ENCODE results near the gene COPZ1.
A peak's percentile ranks its signal among the peaks of the same experiment; 100 is the strongest.

COPZ1 gene

DNA sequence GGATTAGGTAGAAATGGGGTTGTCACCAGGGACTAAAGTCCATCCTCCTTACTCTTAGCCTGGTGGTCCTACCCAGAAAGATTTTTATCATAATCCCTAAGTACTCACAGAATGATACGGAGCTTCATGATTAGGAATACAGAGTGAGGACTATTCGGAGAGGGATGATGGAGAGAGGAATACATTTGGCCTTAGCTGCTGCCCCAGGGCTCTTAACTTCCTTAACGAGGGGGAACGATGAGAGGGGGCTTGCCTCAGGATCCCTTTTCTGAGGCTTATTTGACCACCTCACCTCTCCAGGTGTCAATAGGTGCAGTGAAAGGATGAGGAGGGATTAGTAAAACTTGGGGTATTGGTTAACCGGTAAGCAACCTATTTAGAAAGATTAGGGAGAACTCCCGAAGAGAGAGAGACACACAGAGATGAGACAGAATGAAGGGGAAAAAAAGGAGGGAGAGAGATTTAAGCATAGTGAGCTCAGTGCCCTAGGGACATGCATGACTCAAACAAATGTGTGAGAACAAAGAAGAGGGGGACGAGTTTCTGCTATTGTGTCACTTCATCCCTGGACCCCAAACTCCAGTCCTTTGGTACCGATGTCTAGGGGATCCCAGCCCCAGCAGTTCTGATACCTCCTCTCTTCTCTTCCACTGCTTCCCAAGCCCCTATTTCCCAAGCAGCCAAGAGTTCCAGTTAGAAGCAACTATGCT is 25.3 kb upstream of the COPZ1 start:
- ATAC-seq, result no peak
- TF ChIP-seq ZC3H10 (CRISPR knock-in tag; IDR thresholded peaks at IDR 0.05) (no peak), OSR1 (CRISPR knock-in tag; IDR thresholded peaks at IDR 0.05) (no peak), CREB5 (CRISPR knock-in tag; IDR thresholded peaks at IDR 0.05; ENCODE audit: low read depth) (no peak), ZFP30 (CRISPR knock-in tag; IDR thresholded peaks at IDR 0.05) (no peak), ESRRG (CRISPR knock-in tag; IDR thresholded peaks at IDR 0.05) (no peak), ISL1 (CRISPR knock-in tag; IDR thresholded peaks at IDR 0.05) (no peak), SNAI2 (CRISPR knock-in tag; IDR thresholded peaks at IDR 0.05) (no peak), RARB (CRISPR knock-in tag; IDR thresholded peaks at IDR 0.05) (no peak), BACH2 (CRISPR knock-in tag; IDR thresholded peaks at IDR 0.05; ENCODE audit: borderline replicate concordance) (no peak), TCF4 (CRISPR knock-in tag; IDR thresholded peaks at IDR 0.05; ENCODE audit: borderline replicate concordance) (no peak), TOX (CRISPR knock-in tag; IDR thresholded peaks at IDR 0.05; ENCODE audit: borderline replicate concordance) (no peak), ZFP3 (CRISPR knock-in tag; IDR thresholded peaks at IDR 0.05) (no peak)
- TF ChIP-seq, protein P1, sequence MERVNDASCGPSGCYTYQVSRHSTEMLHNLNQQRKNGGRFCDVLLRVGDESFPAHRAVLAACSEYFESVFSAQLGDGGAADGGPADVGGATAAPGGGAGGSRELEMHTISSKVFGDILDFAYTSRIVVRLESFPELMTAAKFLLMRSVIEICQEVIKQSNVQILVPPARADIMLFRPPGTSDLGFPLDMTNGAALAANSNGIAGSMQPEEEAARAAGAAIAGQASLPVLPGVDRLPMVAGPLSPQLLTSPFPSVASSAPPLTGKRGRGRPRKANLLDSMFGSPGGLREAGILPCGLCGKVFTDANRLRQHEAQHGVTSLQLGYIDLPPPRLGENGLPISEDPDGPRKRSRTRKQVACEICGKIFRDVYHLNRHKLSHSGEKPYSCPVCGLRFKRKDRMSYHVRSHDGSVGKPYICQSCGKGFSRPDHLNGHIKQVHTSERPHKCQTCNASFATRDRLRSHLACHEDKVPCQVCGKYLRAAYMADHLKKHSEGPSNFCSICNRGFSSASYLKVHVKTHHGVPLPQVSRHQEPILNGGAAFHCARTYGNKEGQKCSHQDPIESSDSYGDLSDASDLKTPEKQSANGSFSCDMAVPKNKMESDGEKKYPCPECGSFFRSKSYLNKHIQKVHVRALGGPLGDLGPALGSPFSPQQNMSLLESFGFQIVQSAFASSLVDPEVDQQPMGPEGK (CRISPR knock-in tag; IDR thresholded peaks at IDR 0.05; ENCODE audit: borderline replicate concordance), result no peak
- TF ChIP-seq, protein P2, sequence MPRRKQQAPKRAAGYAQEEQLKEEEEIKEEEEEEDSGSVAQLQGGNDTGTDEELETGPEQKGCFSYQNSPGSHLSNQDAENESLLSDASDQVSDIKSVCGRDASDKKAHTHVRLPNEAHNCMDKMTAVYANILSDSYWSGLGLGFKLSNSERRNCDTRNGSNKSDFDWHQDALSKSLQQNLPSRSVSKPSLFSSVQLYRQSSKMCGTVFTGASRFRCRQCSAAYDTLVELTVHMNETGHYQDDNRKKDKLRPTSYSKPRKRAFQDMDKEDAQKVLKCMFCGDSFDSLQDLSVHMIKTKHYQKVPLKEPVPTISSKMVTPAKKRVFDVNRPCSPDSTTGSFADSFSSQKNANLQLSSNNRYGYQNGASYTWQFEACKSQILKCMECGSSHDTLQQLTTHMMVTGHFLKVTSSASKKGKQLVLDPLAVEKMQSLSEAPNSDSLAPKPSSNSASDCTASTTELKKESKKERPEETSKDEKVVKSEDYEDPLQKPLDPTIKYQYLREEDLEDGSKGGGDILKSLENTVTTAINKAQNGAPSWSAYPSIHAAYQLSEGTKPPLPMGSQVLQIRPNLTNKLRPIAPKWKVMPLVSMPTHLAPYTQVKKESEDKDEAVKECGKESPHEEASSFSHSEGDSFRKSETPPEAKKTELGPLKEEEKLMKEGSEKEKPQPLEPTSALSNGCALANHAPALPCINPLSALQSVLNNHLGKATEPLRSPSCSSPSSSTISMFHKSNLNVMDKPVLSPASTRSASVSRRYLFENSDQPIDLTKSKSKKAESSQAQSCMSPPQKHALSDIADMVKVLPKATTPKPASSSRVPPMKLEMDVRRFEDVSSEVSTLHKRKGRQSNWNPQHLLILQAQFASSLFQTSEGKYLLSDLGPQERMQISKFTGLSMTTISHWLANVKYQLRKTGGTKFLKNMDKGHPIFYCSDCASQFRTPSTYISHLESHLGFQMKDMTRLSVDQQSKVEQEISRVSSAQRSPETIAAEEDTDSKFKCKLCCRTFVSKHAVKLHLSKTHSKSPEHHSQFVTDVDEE (CRISPR knock-in tag; IDR thresholded peaks at IDR 0.05), result no peak

DNA sequence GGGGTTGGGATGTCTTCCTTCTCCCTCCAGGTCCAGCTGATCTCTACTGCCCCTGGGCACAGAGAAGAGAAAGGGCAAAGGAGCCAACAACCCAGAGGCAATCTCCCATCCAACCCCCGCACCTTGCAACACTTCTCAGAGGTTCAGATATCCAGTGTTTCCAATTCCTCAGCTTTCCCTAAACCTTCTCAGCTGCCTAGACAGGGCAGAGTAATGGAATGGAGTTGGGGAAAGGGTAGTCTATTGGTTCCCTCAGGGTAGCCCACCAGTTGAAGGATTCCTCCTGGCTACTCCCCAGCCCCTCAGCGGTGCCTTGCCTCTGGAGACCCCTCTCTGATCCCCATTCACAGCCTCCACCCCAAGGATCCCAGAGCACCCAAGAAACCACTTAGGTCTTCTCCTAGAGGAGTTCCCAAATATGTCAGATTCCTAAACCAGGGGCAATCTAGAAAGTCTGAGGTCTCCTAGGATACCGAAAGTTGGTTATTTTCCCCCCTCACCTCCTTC is 24.7 kb upstream of the COPZ1 start:
- TF ChIP-seq, protein P3, sequence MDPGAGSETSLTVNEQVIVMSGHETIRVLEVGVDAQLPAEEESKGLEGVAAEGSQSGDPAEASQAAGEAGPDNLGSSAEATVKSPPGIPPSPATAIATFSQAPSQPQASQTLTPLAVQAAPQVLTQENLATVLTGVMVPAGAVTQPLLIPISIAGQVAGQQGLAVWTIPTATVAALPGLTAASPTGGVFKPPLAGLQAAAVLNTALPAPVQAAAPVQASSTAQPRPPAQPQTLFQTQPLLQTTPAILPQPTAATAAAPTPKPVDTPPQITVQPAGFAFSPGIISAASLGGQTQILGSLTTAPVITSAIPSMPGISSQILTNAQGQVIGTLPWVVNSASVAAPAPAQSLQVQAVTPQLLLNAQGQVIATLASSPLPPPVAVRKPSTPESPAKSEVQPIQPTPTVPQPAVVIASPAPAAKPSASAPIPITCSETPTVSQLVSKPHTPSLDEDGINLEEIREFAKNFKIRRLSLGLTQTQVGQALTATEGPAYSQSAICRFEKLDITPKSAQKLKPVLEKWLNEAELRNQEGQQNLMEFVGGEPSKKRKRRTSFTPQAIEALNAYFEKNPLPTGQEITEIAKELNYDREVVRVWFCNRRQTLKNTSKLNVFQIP (CRISPR knock-in tag; IDR thresholded peaks at IDR 0.05; ENCODE audit: borderline replicate concordance, low read depth), result no peak
- no peak for TF ChIP-seq ZFP30 (CRISPR knock-in tag; IDR thresholded peaks at IDR 0.05)
- TF ChIP-seq ZFP3 (CRISPR knock-in tag; IDR thresholded peaks at IDR 0.05), result no peak
- no peak for TF ChIP-seq OSR1 (CRISPR knock-in tag; IDR thresholded peaks at IDR 0.05)
- no peak for TF ChIP-seq ZC3H10 (CRISPR knock-in tag; IDR thresholded peaks at IDR 0.05)
- no peak for TF ChIP-seq ZNF8 (CRISPR knock-in tag; IDR thresholded peaks at IDR 0.05)
- TF ChIP-seq RARB (CRISPR knock-in tag; IDR thresholded peaks at IDR 0.05), result no peak
- no peak for TF ChIP-seq ZNF70 (CRISPR knock-in tag; IDR thresholded peaks at IDR 0.05)
- no peak for TF ChIP-seq ISL1 (CRISPR knock-in tag; IDR thresholded peaks at IDR 0.05)
- TF ChIP-seq ZNF565 (CRISPR knock-in tag; conservative IDR thresholded peaks at IDR 0.05; ENCODE audit: low read depth), result no peak
- TF ChIP-seq TOX (CRISPR knock-in tag; IDR thresholded peaks at IDR 0.05; ENCODE audit: borderline replicate concordance), result no peak
- no peak for TF ChIP-seq PPARA (CRISPR knock-in tag; IDR thresholded peaks at IDR 0.05; ENCODE audit: borderline replicate concordance)
- TF ChIP-seq CSRNP3 (CRISPR knock-in tag; IDR thresholded peaks at IDR 0.05), result no peak
- no peak for TF ChIP-seq ESRRG (CRISPR knock-in tag; IDR thresholded peaks at IDR 0.05)
- TF ChIP-seq, protein P2 (CRISPR knock-in tag; IDR thresholded peaks at IDR 0.05), result no peak
- no peak for TF ChIP-seq BACH2 (CRISPR knock-in tag; IDR thresholded peaks at IDR 0.05; ENCODE audit: borderline replicate concordance)
- TF ChIP-seq, protein P1 (CRISPR knock-in tag; IDR thresholded peaks at IDR 0.05; ENCODE audit: borderline replicate concordance), result no peak
- no peak for TF ChIP-seq SNAI2 (CRISPR knock-in tag; IDR thresholded peaks at IDR 0.05)
- no peak for TF ChIP-seq CREB5 (CRISPR knock-in tag; IDR thresholded peaks at IDR 0.05; ENCODE audit: low read depth)
- ATAC-seq, result peak; percentile 16

Data from SK-N-SH treated with all-trans-retinoic acid at 6 μM for 48 hours (cell line).